Panc1 (cell line): ENCODE results near the gene PTK7.

Experiments
- POLR2AphosphoS5 ChIP-seq: IDR thresholded peaks from 2 replicates; pipeline ENCODE4 v1.6.1; 2012; ENCODE audit warnings: mild to moderate bottlenecking, low read depth, low read length, moderate library complexity
- SIN3A ChIP-seq: IDR thresholded peaks from 2 replicates; pipeline ENCODE4 v1.6.1; 2012; ENCODE audit warnings: low read depth, mild to moderate bottlenecking, low read length, moderate library complexity, borderline replicate concordance; ENCODE audit not compliant: insufficient read depth
- TCF7L2 ChIP-seq: IDR thresholded peaks from 2 replicates; pipeline ENCODE4 v1.6.1; 2011; ENCODE audit warnings: mild to moderate bottlenecking, low read depth, low read length, inconsistent platforms
- TF ChIP-seq, protein P1 (sequence below): fragments of 450-650 bp; IDR thresholded peaks from 2 replicates; pipeline ENCODE4 v1.5.1; 2017; ENCODE audit warnings: mild to moderate bottlenecking
- TF ChIP-seq, protein P2 (sequence below), 2 experiments: IDR thresholded peaks; 2 replicates each; pipeline ENCODE4 v1.6.1; 2011 to 2012; ENCODE audit warnings: low read depth in 2 of 2, control low read depth in 1 of 2, low read length in 1 of 2, mild to moderate bottlenecking in 1 of 2, moderate library complexity in 1 of 2; ENCODE audit not compliant: insufficient read depth in 1 of 2

DNA sequence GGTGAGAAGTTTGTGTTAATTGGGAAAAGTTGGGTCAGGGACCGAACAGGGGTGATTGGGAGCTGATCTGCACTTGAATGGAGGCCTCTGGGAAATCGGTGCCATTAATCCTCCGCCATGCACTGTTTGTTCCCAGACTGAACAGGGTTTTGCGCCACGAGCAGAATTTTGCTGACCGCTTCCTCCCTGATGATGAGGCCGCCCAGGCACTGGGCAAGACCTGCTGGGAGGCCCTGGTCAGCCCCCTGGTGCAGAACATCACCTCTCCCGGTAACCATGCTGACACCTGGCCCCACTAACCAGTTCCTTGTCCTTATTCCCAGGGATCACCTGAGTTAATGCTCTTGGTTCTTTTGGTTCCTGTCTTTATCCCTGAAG, 127.6 kb downstream of the PTK7 start:
- TF ChIP-seq POLR2AphosphoS5 (no peak), SIN3A (no peak), TCF7L2 (no peak)
- TF ChIP-seq, protein P1, sequence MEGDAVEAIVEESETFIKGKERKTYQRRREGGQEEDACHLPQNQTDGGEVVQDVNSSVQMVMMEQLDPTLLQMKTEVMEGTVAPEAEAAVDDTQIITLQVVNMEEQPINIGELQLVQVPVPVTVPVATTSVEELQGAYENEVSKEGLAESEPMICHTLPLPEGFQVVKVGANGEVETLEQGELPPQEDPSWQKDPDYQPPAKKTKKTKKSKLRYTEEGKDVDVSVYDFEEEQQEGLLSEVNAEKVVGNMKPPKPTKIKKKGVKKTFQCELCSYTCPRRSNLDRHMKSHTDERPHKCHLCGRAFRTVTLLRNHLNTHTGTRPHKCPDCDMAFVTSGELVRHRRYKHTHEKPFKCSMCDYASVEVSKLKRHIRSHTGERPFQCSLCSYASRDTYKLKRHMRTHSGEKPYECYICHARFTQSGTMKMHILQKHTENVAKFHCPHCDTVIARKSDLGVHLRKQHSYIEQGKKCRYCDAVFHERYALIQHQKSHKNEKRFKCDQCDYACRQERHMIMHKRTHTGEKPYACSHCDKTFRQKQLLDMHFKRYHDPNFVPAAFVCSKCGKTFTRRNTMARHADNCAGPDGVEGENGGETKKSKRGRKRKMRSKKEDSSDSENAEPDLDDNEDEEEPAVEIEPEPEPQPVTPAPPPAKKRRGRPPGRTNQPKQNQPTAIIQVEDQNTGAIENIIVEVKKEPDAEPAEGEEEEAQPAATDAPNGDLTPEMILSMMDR, result no peak
- TF ChIP-seq, protein P2, sequence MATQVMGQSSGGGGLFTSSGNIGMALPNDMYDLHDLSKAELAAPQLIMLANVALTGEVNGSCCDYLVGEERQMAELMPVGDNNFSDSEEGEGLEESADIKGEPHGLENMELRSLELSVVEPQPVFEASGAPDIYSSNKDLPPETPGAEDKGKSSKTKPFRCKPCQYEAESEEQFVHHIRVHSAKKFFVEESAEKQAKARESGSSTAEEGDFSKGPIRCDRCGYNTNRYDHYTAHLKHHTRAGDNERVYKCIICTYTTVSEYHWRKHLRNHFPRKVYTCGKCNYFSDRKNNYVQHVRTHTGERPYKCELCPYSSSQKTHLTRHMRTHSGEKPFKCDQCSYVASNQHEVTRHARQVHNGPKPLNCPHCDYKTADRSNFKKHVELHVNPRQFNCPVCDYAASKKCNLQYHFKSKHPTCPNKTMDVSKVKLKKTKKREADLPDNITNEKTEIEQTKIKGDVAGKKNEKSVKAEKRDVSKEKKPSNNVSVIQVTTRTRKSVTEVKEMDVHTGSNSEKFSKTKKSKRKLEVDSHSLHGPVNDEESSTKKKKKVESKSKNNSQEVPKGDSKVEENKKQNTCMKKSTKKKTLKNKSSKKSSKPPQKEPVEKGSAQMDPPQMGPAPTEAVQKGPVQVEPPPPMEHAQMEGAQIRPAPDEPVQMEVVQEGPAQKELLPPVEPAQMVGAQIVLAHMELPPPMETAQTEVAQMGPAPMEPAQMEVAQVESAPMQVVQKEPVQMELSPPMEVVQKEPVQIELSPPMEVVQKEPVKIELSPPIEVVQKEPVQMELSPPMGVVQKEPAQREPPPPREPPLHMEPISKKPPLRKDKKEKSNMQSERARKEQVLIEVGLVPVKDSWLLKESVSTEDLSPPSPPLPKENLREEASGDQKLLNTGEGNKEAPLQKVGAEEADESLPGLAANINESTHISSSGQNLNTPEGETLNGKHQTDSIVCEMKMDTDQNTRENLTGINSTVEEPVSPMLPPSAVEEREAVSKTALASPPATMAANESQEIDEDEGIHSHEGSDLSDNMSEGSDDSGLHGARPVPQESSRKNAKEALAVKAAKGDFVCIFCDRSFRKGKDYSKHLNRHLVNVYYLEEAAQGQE (IDR thresholded peaks at IDR 0.05; ENCODE audit: insufficient read depth in 1 of 2, low read depth in 2 of 2, low read length in 1 of 2), result no peak
